Measurements from ENCODE around the gene UFSP2.

The UFSP2 gene

GRCh38 chr4:185357211-185357610 is 68.6 kb downstream of the UFSP2 start:
- Histone ChIP-seq H3K36me3 (ENCODE audit: control insufficient read depth, low read length) (peaks cover 55% of the 10 kb centered on the region), H4K20me1 (ENCODE audit: control insufficient read depth, insufficient read depth, low read depth, low read length) (no peaks in the 10 kb centered on the region), H3K79me2 (ENCODE audit: control insufficient read depth, low read length) (no peaks in the 10 kb centered on the region), H3K9me2 (replicated peaks; ENCODE audit: control insufficient read depth, low read length) (no peaks in the 10 kb centered on the region), H3K4me1 (ENCODE audit: control insufficient read depth, low read length) (no peaks in the 10 kb centered on the region), H3K4me3 (ENCODE audit: low read length) (no peak overlapping the region), H3K27ac (ENCODE audit: low read depth, low read length) (no peak overlapping the region), H3K9me3 (ENCODE audit: control insufficient read depth, insufficient read depth, low read length) (no peaks in the 10 kb centered on the region), H3F3A (ENCODE audit: control insufficient read depth, insufficient read depth) (no peaks in the 10 kb centered on the region), H3K27me3 (ENCODE audit: control insufficient read depth, low read length) (no peaks in the 10 kb centered on the region), H3K4me2 (ENCODE audit: low read length) (no peak overlapping the region)
- TF ChIP-seq EZH2phosphoT487 (IDR thresholded peaks at IDR 0.05; ENCODE audit: borderline replicate concordance, low read length), result no peak
- TF ChIP-seq, protein P1, sequence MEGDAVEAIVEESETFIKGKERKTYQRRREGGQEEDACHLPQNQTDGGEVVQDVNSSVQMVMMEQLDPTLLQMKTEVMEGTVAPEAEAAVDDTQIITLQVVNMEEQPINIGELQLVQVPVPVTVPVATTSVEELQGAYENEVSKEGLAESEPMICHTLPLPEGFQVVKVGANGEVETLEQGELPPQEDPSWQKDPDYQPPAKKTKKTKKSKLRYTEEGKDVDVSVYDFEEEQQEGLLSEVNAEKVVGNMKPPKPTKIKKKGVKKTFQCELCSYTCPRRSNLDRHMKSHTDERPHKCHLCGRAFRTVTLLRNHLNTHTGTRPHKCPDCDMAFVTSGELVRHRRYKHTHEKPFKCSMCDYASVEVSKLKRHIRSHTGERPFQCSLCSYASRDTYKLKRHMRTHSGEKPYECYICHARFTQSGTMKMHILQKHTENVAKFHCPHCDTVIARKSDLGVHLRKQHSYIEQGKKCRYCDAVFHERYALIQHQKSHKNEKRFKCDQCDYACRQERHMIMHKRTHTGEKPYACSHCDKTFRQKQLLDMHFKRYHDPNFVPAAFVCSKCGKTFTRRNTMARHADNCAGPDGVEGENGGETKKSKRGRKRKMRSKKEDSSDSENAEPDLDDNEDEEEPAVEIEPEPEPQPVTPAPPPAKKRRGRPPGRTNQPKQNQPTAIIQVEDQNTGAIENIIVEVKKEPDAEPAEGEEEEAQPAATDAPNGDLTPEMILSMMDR (IDR thresholded peaks at IDR 0.05; ENCODE audit: low read depth, low read length, poor library complexity, severe bottlenecking), result no peak

DNA sequence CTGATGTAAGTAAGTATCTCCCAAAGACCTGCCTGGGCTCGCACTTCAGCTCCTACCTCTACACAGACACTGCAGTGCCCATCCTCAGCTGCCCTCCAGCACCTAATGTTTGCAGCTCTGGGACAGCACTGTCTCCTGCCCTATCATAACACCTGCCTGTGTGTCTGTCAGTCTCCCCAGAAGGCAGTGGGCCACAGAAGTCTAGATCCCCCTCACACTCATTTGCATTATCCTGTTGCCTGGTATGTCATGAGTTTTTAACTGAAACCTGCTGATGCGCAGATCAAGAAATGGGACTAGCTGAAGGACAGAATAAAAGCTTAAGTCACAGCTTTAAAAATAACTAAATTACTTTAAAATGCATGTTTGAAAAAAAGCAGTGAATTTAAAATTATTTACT is 73.0 kb downstream of the UFSP2 start:
- Histone ChIP-seq H3K36me3 (ENCODE audit: control insufficient read depth, low read length) (peaks cover 74% of the 10 kb centered on the region), H3F3A (ENCODE audit: control insufficient read depth, insufficient read depth) (no peaks in the 10 kb centered on the region), H4K20me1 (ENCODE audit: control insufficient read depth, insufficient read depth, low read depth, low read length) (no peaks in the 10 kb centered on the region), H3K4me1 (ENCODE audit: control insufficient read depth, low read length) (no peaks in the 10 kb centered on the region), H3K79me2 (ENCODE audit: control insufficient read depth, low read length) (no peaks in the 10 kb centered on the region), H3K9me2 (replicated peaks; ENCODE audit: control insufficient read depth, low read length) (no peaks in the 10 kb centered on the region), H3K4me3 (ENCODE audit: low read length) (no peak overlapping the region), H3K4me2 (ENCODE audit: low read length) (no peak overlapping the region), H3K27me3 (ENCODE audit: control insufficient read depth, low read length) (no peaks in the 10 kb centered on the region), H3K27ac (ENCODE audit: low read depth, low read length) (no peak overlapping the region), H3K9me3 (ENCODE audit: control insufficient read depth, insufficient read depth, low read length) (no peaks in the 10 kb centered on the region)
- TF ChIP-seq, protein P1 (IDR thresholded peaks at IDR 0.05; ENCODE audit: low read depth, low read length, poor library complexity, severe bottlenecking), result no peak
- no peak for TF ChIP-seq EZH2phosphoT487 (IDR thresholded peaks at IDR 0.05; ENCODE audit: borderline replicate concordance, low read length)

DNA sequence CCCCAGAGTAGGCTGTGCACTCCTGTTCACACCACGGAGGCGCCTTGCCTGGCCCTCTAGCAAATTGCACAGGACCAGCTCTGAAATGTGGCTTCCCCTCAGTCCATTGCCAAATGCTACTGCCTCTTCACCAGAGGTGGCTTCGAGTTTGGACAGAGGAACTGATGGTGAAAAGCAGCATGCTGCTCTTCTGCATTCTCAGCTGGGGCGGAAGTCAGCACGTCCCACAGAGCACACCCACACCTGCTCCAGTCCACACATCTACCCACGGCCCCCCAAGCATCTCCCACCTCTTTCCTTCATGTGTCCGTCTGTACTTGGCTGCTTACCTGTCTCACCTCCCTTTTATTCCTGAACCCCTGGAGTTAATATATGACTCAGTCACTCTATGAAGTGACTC is 73.6 kb downstream of the UFSP2 start:
- Histone ChIP-seq H3K27ac (ENCODE audit: low read depth, low read length) (no peak overlapping the region), H3K79me2 (ENCODE audit: control insufficient read depth, low read length) (no peaks in the 10 kb centered on the region), H3K9me2 (replicated peaks; ENCODE audit: control insufficient read depth, low read length) (no peaks in the 10 kb centered on the region), H3K4me1 (ENCODE audit: control insufficient read depth, low read length) (no peaks in the 10 kb centered on the region), H3K36me3 (ENCODE audit: control insufficient read depth, low read length) (peaks cover 72% of the 10 kb centered on the region), H3F3A (ENCODE audit: control insufficient read depth, insufficient read depth) (no peaks in the 10 kb centered on the region), H3K27me3 (ENCODE audit: control insufficient read depth, low read length) (no peaks in the 10 kb centered on the region), H3K4me3 (ENCODE audit: low read length) (no peak overlapping the region), H3K4me2 (ENCODE audit: low read length) (no peak overlapping the region), H3K9me3 (ENCODE audit: control insufficient read depth, insufficient read depth, low read length) (no peaks in the 10 kb centered on the region), H4K20me1 (ENCODE audit: control insufficient read depth, insufficient read depth, low read depth, low read length) (no peaks in the 10 kb centered on the region)
- TF ChIP-seq, protein P1 (IDR thresholded peaks at IDR 0.05; ENCODE audit: low read depth, low read length, poor library complexity, severe bottlenecking), result no peak
- TF ChIP-seq EZH2phosphoT487 (IDR thresholded peaks at IDR 0.05; ENCODE audit: borderline replicate concordance, low read length), result no peak

- H3K9me2 ChIP-seq (replicated peaks; ENCODE audit: control insufficient read depth, low read length), result no peaks in the 10 kb centered on the region
- no peak overlapping the region for H3K4me2 ChIP-seq (ENCODE audit: low read length)
- no peaks in the 10 kb centered on the region for H3K4me1 ChIP-seq (ENCODE audit: control insufficient read depth, low read length)
- H3K27ac ChIP-seq (ENCODE audit: low read depth, low read length), result no peak overlapping the region
- H3F3A ChIP-seq (ENCODE audit: control insufficient read depth, insufficient read depth), result no peaks in the 10 kb centered on the region
- no peaks in the 10 kb centered on the region for H4K20me1 ChIP-seq (ENCODE audit: control insufficient read depth, insufficient read depth, low read depth, low read length)
- no peak overlapping the region for H3K4me3 ChIP-seq (ENCODE audit: low read length)
- TF ChIP-seq EZH2phosphoT487 (IDR thresholded peaks at IDR 0.05; ENCODE audit: borderline replicate concordance, low read length), result no peak
- TF ChIP-seq, protein P1 (IDR thresholded peaks at IDR 0.05; ENCODE audit: low read depth, low read length, poor library complexity, severe bottlenecking), result no peak
- peaks cover 75% of the 10 kb centered on the region for H3K36me3 ChIP-seq (ENCODE audit: control insufficient read depth, low read length)
- H3K79me2 ChIP-seq (ENCODE audit: control insufficient read depth, low read length), result no peaks in the 10 kb centered on the region
- no peaks in the 10 kb centered on the region for H3K9me3 ChIP-seq (ENCODE audit: control insufficient read depth, insufficient read depth, low read length)
- H3K27me3 ChIP-seq (ENCODE audit: control insufficient read depth, low read length), result no peaks in the 10 kb centered on the region
These were observed 74.1 kb downstream of the UFSP2 start for GRCh38 chr4:185351691-185352090.
